Heart left ventricle (tissue), 16 donors: ENCODE measurements around the gene NXF1. TPM values are rescaled to one million over a fixed set of nuclear protein-coding genes. Genes with fewer than 3 reads are reported as not detected.

Source experiments
- ATAC-seq, 4 donors: fragments of 200-7000 bp; cut with Tn5 transposase; one replicate each; pipeline ENCODE4 v1.9.1; 2020 to 2022; ENCODE audit warnings: moderate library complexity in 4 of 4, mild to moderate bottlenecking in 3 of 4, moderate number of reproducible peaks in 1 of 4
- DNase-seq, 5 donors: peaks; one replicate each; pipeline ENCODE4 v3.0.0-alpha.2; 2020
- H3K27ac ChIP-seq, 12 donors: fragments of 200-600 bp; sonication (generic) in 4 of 12; one replicate each; pipeline versions ENCODE4 v1.5.0 to v1.8.0; 2016 to 2022; ENCODE audit warnings: mild to moderate bottlenecking in 2 of 12
- H3K27me3 ChIP-seq, 9 donors: fragments of 200-600 bp; sonication (generic) in 2 of 9; one replicate each; pipeline versions ENCODE4 v1.5.1 to v1.8.0; 2016 to 2022; ENCODE audit warnings: mild to moderate bottlenecking in 3 of 9
- H3K36me3 ChIP-seq, 9 donors: fragments of 200-600 bp; sonication (generic) in 2 of 9; one replicate each; pipeline versions ENCODE4 v1.5.0 to v1.8.0; 2018 to 2022; ENCODE audit warnings: mild to moderate bottlenecking in 2 of 9
- H3K4me1 ChIP-seq, 12 donors: fragments of 200-600 bp; sonication (generic) in 4 of 12; one replicate each; pipeline versions ENCODE4 v1.5.0 to v1.8.0; 2016 to 2022; ENCODE audit warnings: mild to moderate bottlenecking in 3 of 12
- H3K4me3 ChIP-seq, 12 donors: fragments of 200-600 bp; sonication (generic) in 4 of 12; one replicate each; pipeline versions ENCODE4 v1.5.0 to v1.8.0; 2017 to 2022; ENCODE audit warnings: mild to moderate bottlenecking in 9 of 12, moderate library complexity in 4 of 12
- H3K9me3 ChIP-seq, 12 donors: fragments of 200-600 bp; sonication (generic) in 4 of 12; one replicate each; pipeline versions ENCODE4 v1.5.0 to v1.8.0; 2016 to 2022; ENCODE audit warnings: mild to moderate bottlenecking in 1 of 12
- POLR2A ChIP-seq, 2 donors: fragments of 450-650 bp; IDR thresholded peaks; one replicate each; pipeline ENCODE4 v1.6.1; 2017; ENCODE audit warnings: antibody characterized with exemption in 2 of 2, mild to moderate bottlenecking in 2 of 2, moderate library complexity in 2 of 2
- WGBS, 4 donors: extraction: QIAGEN DNeasy Blood & Tissue Kit in 2 of 4; methylation state at CpG; one replicate each; pipeline versions ENCODE4 v1.1.5 to v1.1.7; 2013 to 2018; 5-methylcytosine and 5-hydroxymethylcytosine counted together
- intact Hi-C, 10 donors: fragments of 100-400 bp; cut with DNase I; formaldehyde crosslinking; loops; one replicate each; pipeline versions ENCODE4 v1.11.1 to v1.14.2; 2022
- polyA plus RNA-seq, 2 donors: library from polyadenylated mRNA; stranded (reverse); fragments of 200-250 nt; gene quantifications; one replicate each; pipeline ENCODE4 v1.2.3, GENCODE V29; 2013
- total RNA-seq, 9 donors: library from RNA; depleted of rRNA in 2 of 9; stranded (reverse); fragments of >200 nt in 2 of 9; fragmentation: NEBNext Ultra II Directional in 3 of 9; extraction: Animal tissue kit (Norgen Biotek cat#: 25700) in 3 of 9; gene quantifications; one replicate each; pipeline versions ENCODE4 v1.1.0 to v1.2.4, GENCODE V29; 2016 to 2023
- TF ChIP-seq, protein P1 (sequence below), 12 donors: fragments of 200-600 bp; sonication (generic) in 4 of 12; IDR thresholded peaks; one replicate each; pipeline versions ENCODE4 v1.5.0 to v1.8.0; 2018 to 2022; ENCODE audit warnings: antibody characterized with exemption in 12 of 12, mild to moderate bottlenecking in 5 of 12
- donor health status: ischemic (EF 13 %, LVEDD 7.1; RV severe dilation, severe dysfunction).
- donor health status: healthy with polysubstance abuse.
- donor health status: DM: no; HTN: yes; CAD: no.
- donor health status: DM: no; HTN: no; CAD: no.
- donor health status: ischemic (EF 25% LVEDD 6.9; RV normal size, moderate dysfunction).
- donor health status: ischemic (EF 25% LVEDD 5.7; RV mildly dilated, moderate dysfunction).
- donor health status: healthy.
- donor health status: DM: yes; HTN: yes; CAD: no.
- donor health status: ischemic (EF 35%, LVEDD 5.7; RV mildly dilated, moderate dysfunction).
- donor health status: nonischemic (EF 11% LVEDD 7.7; RV severe dilation, severe dysfunction).
- donor health status: DM: yes; HTN: yes; CAD: no.
- donor health status: PGD.
- donor health status: ischemic (EF 29% LVEDD 5.4; RV normal size, mild dysfunction).
- donor health status: nonischemic (EF 23%, LVEDD 6.1; RV moderate dilation, normal function).

Gene NXF1
- total and polyA plus RNA-seq, 11 donors, result 28.5 to 63.4 (median 36.4) TPM

DNA sequence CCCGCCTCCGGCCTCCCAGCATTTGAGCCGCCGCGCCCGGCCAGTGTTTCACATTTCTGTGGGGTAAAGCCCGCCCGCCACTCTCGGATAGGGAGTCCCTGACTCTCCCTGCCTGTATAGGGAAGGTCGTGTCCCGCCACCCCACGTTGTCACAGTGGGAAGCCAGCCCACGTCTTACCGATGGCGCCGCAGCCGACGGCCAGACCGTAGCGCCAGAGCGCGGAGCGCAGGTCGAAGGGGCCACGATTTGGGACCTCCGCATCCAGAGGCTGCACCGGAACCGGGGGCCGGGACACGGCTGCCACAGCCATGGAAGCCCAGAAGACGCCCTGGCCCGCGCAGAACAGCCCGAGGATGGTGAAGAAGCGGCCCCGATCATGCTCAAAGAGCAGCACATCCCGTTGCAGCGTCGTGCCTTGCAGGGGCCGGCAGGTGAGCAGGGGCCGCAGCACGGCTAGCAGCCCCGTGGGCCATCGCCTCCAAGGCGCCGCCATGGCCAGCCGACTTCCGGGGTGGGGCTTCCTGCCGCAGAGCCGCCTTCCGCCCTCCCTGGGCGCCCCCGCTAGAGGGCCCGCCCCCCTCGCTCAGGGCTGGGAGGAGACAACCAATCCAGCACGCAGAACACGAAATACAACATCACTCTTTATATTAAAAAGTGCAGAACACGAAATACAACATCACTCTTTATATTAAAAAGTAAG is 13.6 kb downstream of the NXF1 start, which contains the start of gene TMEM223:
Gene TMEM223 (minus strand): TSS at position 506 of the 701 bp plus-strand sequence. CDS start 12 bp downstream, at position 494.
- intact Hi-C loops, result loop anchor here in 7 of 10 donors (2.0 to 5.0 kb wide), 4 partner anchors 41 to 51 kb away; partner anchors contain the start of genes STX5 (in 5 of the 7), TEX54 (in 5 of the 7) and WDR74 (in 1 of the 7)
- H3K4me3 ChIP-seq, result peak within 1 kb of the TSS; percentile 50 to 99 (median 93)
- DNase-seq (peak; percentile 92 to 95 (median 93)), ATAC-seq (peak; percentile 83 to 89 (median 86))
- peaks cover 0 to 51% (median 40%) of the 10 kb centered on the region in 12 donors for H3K4me1 ChIP-seq
- WGBS, 4 donors, result 0% methylated on average over 23 to 58 of the region's 58 CpGs
- H3K36me3 ChIP-seq, result peaks cover 0 to 71% (median 65%) of the 10 kb centered on the region in 9 donors
- TF ChIP-seq POLR2A (IDR thresholded peaks at IDR 0.05), result peak in 1 of 2 donors; percentile 84
- TF ChIP-seq, protein P1, sequence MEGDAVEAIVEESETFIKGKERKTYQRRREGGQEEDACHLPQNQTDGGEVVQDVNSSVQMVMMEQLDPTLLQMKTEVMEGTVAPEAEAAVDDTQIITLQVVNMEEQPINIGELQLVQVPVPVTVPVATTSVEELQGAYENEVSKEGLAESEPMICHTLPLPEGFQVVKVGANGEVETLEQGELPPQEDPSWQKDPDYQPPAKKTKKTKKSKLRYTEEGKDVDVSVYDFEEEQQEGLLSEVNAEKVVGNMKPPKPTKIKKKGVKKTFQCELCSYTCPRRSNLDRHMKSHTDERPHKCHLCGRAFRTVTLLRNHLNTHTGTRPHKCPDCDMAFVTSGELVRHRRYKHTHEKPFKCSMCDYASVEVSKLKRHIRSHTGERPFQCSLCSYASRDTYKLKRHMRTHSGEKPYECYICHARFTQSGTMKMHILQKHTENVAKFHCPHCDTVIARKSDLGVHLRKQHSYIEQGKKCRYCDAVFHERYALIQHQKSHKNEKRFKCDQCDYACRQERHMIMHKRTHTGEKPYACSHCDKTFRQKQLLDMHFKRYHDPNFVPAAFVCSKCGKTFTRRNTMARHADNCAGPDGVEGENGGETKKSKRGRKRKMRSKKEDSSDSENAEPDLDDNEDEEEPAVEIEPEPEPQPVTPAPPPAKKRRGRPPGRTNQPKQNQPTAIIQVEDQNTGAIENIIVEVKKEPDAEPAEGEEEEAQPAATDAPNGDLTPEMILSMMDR (IDR thresholded peaks at IDR 0.05), result peak in 8 of 12 donors; percentile 7 to 40 (median 22)
- no peaks in the 10 kb centered on the region for H3K27me3 ChIP-seq
- no peaks in the 10 kb centered on the region for H3K9me3 ChIP-seq
- peak within 1 kb of the TSS; percentile 60 to 98 (median 92) for H3K27ac ChIP-seq

DNA sequence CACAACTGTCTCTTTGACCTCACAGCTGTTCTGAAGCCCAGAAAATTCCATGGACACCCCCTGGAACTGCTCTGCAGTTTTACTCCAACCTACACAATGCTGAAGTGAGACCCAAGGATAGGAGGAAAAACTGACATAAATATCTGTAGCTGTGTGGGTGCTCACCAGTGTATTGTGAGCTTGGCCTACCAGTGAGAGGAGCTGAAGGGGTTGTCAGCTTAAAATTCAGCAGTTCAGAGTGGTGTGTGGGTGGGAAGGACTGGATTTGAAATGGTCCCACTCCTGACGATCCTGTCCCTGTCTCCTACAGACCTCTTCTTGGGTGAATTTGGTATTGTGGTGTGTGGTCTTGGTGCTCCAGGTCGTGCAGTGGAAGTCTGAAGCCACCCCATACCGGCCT is 15.7 kb downstream of the NXF1 start:
- WGBS, 4 donors, result 33 to 55% (median 45%) methylated on average over 2 to 3 of the region's 3 CpGs
- no peaks in the 10 kb centered on the region for H3K27me3 ChIP-seq
- peaks cover 0 to 56% (median 45%) of the 10 kb centered on the region in 9 donors for H3K36me3 ChIP-seq
- DNase-seq (no peak), ATAC-seq (no peak)
- intact Hi-C loops, result loop anchor here in 6 of 10 donors (5.0 kb wide), 2 partner anchors 73 to 93 kb away; partner anchors contain the start of gene SLC3A2 (in 1 of the 6)
- no peaks in the 10 kb centered on the region for H3K9me3 ChIP-seq
- H3K4me1 ChIP-seq, result peaks cover 6 to 62% (median 51%) of the 10 kb centered on the region in 12 donors
- H3K4me3 ChIP-seq, result no peak overlapping the region
- TF ChIP-seq, protein P1 (IDR thresholded peaks at IDR 0.05), result no peak
- TF ChIP-seq POLR2A (IDR thresholded peaks at IDR 0.05), result no peak
- peak overlapping the region in 3 of 12 donors; percentile 4 to 82 (median 21) for H3K27ac ChIP-seq

DNA sequence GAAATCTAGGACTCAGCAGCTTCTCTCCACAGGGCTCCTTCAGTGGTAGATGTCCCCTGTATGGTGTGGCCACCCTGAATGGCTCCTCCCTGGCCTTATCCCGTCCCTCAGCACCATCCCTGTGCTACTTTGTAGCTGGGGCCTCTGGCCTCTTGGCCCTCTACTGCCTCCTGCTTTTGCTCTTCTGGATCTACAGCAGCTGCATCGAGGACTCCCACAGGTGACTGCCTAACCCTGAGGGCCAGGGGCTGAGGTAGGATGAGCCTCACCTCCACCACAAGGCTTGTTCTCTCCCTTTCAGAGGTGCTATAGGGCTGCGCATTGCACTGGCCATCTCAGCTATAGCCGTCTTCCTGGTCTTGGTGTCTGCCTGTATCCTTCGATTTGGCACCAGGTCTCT is 16.2 kb downstream of the NXF1 start:
- Histone ChIP-seq H3K36me3 (peaks cover 0 to 51% (median 40%) of the 10 kb centered on the region in 9 donors), H3K27ac (peak overlapping the region in 7 of 12 donors; percentile 4 to 97 (median 18)), H3K9me3 (no peaks in the 10 kb centered on the region), H3K4me3 (peak overlapping the region in 3 of 12 donors; percentile 25 to 95 (median 92)), H3K4me1 (peaks cover 6 to 62% (median 51%) of the 10 kb centered on the region in 12 donors), H3K27me3 (no peaks in the 10 kb centered on the region)
- intact Hi-C loops, result loop anchor here in 6 of 10 donors (5.0 kb wide), 2 partner anchors 73 to 93 kb away; partner anchors contain the start of gene SLC3A2 (in 1 of the 6)
- ATAC-seq (no peak), DNase-seq (no peak)
- WGBS, 4 donors, result 62 to 74% (median 68%) methylated on average over 5 of the region's 5 CpGs
- TF ChIP-seq, protein P1 (IDR thresholded peaks at IDR 0.05), result no peak
- no peak for TF ChIP-seq POLR2A (IDR thresholded peaks at IDR 0.05)
